ENCODE measurements around the gene MINDY1. TPM values are rescaled to one million over a fixed set of nuclear protein-coding genes. Genes with fewer than 3 reads are reported as not detected.

MINDY1 gene
- total and polyA plus RNA-seq, 12 donors, result 9.8 to 70.6 (median 53.6) TPM

DNA sequence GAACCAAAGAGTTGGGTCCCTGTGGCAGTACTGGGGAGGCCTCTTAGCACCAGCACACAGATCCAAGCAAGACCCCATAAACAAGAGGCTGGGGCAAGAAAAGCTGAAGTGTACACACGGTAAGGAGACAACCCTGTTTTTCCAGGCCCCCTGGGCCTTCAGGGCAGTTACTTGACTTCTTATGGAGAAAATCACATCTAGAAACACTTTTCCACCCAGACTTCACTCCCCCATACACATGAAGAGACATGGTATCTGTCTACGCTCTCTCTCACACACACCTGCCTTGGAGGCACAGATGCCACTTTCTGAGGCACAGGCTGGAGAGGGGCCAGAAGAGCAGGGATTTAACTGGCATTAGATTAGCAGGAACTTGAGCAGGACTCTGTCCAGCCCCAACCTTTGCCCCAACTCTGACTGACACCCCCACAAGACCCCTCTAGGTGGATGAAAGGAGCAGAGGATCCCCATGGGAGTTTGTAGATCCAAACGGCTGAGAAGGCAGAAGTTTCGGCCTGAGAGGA lies 34.2 kb downstream of the MINDY1 start:
- peak overlapping the region in 9 of 10 donors; percentile 78 to 96 (median 93) for H3K4me3 ChIP-seq
- TF ChIP-seq, protein P1, sequence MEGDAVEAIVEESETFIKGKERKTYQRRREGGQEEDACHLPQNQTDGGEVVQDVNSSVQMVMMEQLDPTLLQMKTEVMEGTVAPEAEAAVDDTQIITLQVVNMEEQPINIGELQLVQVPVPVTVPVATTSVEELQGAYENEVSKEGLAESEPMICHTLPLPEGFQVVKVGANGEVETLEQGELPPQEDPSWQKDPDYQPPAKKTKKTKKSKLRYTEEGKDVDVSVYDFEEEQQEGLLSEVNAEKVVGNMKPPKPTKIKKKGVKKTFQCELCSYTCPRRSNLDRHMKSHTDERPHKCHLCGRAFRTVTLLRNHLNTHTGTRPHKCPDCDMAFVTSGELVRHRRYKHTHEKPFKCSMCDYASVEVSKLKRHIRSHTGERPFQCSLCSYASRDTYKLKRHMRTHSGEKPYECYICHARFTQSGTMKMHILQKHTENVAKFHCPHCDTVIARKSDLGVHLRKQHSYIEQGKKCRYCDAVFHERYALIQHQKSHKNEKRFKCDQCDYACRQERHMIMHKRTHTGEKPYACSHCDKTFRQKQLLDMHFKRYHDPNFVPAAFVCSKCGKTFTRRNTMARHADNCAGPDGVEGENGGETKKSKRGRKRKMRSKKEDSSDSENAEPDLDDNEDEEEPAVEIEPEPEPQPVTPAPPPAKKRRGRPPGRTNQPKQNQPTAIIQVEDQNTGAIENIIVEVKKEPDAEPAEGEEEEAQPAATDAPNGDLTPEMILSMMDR (IDR thresholded peaks at IDR 0.05), result peak in 1 of 9 donors; percentile 2
- H3K27me3 ChIP-seq, result no peaks in the 10 kb centered on the region
- 53 to 56% methylated on average over 4 of the region's 4 CpGs for WGBS, 2 donors
- ATAC-seq (no peak), DNase-seq (no peak)
- H3K9me3 ChIP-seq, result no peaks in the 10 kb centered on the region
- peaks cover 25 to 63% (median 48%) of the 10 kb centered on the region in 9 donors for H3K4me1 ChIP-seq
- H3K27ac ChIP-seq, result peak overlapping the region in 9 of 10 donors; percentile 93 to 98 (median 97)
- intact Hi-C loops (cut with DNase I), result loop anchor here in 4 of 10 donors (5.0 to 10.0 kb wide), 3 partner anchors 45 to 348 kb away; partner anchors contain the start of genes SETDB1 (in 3 of the 4), ARNT (in 2 of the 4) and ENSA (in 1 of the 4)
- peaks cover 0 to 19% (median 11%) of the 10 kb centered on the region in 9 donors for H3K36me3 ChIP-seq

DNA sequence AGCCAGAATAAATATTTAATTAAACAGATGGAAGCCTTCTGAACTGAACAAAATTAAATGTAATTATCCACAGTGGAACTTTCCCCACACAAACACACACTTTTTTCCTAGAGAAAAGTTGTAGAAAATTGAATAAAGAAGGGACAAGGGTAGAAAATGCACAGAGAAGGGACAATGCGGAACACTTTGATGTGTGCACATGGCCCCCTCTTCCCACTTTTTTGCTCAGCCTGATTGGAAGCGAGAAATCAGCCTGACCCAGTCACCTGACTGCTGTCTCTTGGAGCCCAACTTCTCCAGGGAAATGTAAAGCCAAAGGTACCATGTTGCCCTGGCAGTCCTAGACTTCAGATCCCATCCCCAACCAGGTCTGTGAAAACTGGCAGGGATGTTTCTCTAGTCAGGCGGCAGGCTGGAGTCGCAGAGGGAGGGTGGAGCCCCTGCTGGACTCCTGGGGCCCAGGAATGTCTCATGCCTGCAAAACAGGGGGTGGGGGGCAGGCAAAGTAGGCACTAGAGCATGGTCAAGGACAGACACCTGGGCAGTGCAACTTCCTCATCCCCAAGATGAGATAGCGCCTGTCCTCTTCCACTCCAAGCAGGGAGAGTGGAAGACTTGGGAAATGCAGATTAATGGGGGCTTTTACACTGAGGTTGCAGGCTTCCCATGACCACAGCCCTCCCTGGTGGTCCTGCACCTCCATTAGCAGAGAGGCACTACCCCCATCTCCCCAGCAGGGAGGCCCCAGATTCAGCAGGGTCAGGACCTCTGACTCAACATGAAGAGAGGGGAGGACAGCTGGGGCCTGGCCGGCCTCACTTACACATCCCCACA lies 34.9 kb downstream of the MINDY1 start:
- peaks cover 25 to 56% (median 48%) of the 10 kb centered on the region in 9 donors for H3K4me1 ChIP-seq
- H3K4me3 ChIP-seq, result peak overlapping the region in 6 of 10 donors; percentile 12 to 96 (median 90)
- intact Hi-C loops (cut with DNase I), result loop anchor here in 4 of 10 donors (5.0 to 10.0 kb wide), 3 partner anchors 44 to 347 kb away; partner anchors contain the start of genes SETDB1 (in 3 of the 4), ARNT (in 2 of the 4) and ENSA (in 1 of the 4)
- no peaks in the 10 kb centered on the region for H3K9me3 ChIP-seq
- H3K36me3 ChIP-seq, result peaks cover 0 to 26% (median 18%) of the 10 kb centered on the region in 9 donors
- ATAC-seq (peak in 3 of 8 donors; percentile 1 to 22 (median 7)), DNase-seq (no peak)
- WGBS, 2 donors, result 56 to 57% methylated on average over 6 of the region's 6 CpGs
- H3K27me3 ChIP-seq, result no peaks in the 10 kb centered on the region
- TF ChIP-seq, protein P1 (IDR thresholded peaks at IDR 0.05), result peak in 1 of 9 donors; percentile 8
- peak overlapping the region; percentile 11 to 98 (median 96) for H3K27ac ChIP-seq

DNA sequence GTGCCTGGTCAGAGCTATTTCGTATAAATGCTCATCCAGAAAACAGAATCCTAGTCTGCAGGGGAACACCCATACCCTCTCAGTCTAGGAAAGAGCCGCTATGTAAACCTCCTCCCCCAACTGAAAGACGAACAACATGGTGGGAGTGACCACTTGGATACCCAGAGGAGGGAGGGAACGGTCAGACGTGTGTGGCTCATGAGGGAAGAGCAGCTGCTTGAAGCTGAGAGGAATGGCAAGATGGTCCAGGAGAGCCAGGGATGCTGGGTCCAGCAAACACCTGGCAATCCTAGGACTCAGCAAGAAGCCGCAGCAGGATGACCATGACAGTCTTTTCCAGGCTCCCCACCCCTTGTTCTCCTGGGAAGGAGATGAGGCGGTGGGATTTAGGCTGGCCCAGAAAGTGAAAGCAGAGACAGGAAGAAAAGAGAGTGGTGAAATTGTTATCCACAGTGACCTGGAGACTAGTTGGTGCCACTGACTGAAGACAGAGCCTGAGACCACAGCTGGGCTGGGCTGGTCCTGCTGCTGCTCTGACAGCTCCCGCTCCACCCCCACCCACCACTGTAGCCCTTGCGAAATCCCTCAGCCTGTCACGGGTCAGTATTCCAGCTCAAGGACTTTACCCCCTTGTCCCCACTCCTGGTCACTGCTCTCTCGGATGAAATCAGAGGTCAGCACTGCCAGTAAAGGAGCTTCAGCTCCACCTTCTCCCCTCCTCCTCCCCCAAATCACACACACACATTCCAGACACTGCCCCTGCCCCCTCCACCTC lies 35.7 kb downstream of the MINDY1 start:
- Histone ChIP-seq H3K9me3 (no peaks in the 10 kb centered on the region), H3K4me1 (peaks cover 25 to 53% (median 48%) of the 10 kb centered on the region in 9 donors), H3K27me3 (no peaks in the 10 kb centered on the region), H3K4me3 (peak overlapping the region in 3 of 10 donors; percentile 5 to 12 (median 8)), H3K36me3 (peaks cover 0 to 34% (median 26%) of the 10 kb centered on the region in 9 donors), H3K27ac (peak overlapping the region; percentile 11 to 98 (median 96))
- intact Hi-C loops (cut with DNase I), result loop anchor here in 4 of 10 donors (5.0 to 10.0 kb wide), 3 partner anchors 44 to 346 kb away; partner anchors contain the start of genes SETDB1 (in 3 of the 4), ARNT (in 2 of the 4) and ENSA (in 1 of the 4)
- TF ChIP-seq, protein P1 (IDR thresholded peaks at IDR 0.05), result no peak
- peak; percentile 74 to 75 for DNase-seq
- 45 to 46% methylated on average over 11 of the region's 11 CpGs for WGBS, 2 donors
- ATAC-seq, result peak; percentile 64 to 87 (median 76)
